SK-N-SH treated with all-trans-retinoic acid at 6 μM for 48 hours (cell line): ENCODE results near the gene GTF2F1.

ENCODE experiments used
- ATAC-seq: fragments of 200-7000 bp; cut with Tn5 transposase; 3 replicates; pipeline ENCODE4 v1.9.1; 2020; ENCODE audit warnings: mild to moderate bottlenecking, moderate library complexity
- BACH2 ChIP-seq: fragments of 250-450 bp; sonication (Bioruptor Pico); IDR thresholded peaks from 2 replicates; pipeline ENCODE4 v1.9.0; 2021; ENCODE audit warnings: mild to moderate bottlenecking, borderline replicate concordance
- CREB5 ChIP-seq: fragments of 250-450 bp; sonication (Bioruptor Pico); IDR thresholded peaks from 2 replicates; pipeline ENCODE4 v1.5.1; 2020; ENCODE audit warnings: low read depth, mild to moderate bottlenecking, moderate library complexity
- CSDC2 ChIP-seq: fragments of 250-450 bp; sonication (Bioruptor Pico); IDR thresholded peaks from 2 replicates; pipeline ENCODE4 v1.5.0; 2020; ENCODE audit warnings: mild to moderate bottlenecking, moderate library complexity
- CSRNP3 ChIP-seq: fragments of 250-450 bp; sonication (Bioruptor Pico); IDR thresholded peaks from 2 replicates; pipeline ENCODE4 v1.5.1; 2021; ENCODE audit warnings: mild to moderate bottlenecking, moderate library complexity
- ESRRG ChIP-seq: fragments of 250-450 bp; sonication (Bioruptor Pico); IDR thresholded peaks from 2 replicates; pipeline ENCODE4 v1.6.1; 2021; ENCODE audit warnings: mild to moderate bottlenecking
- GLIS3 ChIP-seq: fragments of 250-450 bp; sonication (Bioruptor Pico); IDR thresholded peaks from 2 replicates; pipeline ENCODE4 v1.5.0; 2020; ENCODE audit warnings: mild to moderate bottlenecking, moderate library complexity
- ISL1 ChIP-seq: fragments of 250-450 bp; sonication (Bioruptor Pico); IDR thresholded peaks from 2 replicates; pipeline ENCODE4 v2.1.2; 2022; ENCODE audit warnings: mild to moderate bottlenecking, moderate library complexity
- OSR1 ChIP-seq: fragments of 250-450 bp; sonication (Bioruptor Pico); IDR thresholded peaks from 2 replicates; pipeline ENCODE4 v1.8.0; 2022; ENCODE audit warnings: moderate library complexity, mild to moderate bottlenecking, inconsistent platforms
- PATZ1 ChIP-seq: fragments of 250-450 bp; sonication (Bioruptor Pico); IDR thresholded peaks from 2 replicates; pipeline ENCODE4 v1.8.0; 2020; ENCODE audit warnings: mild to moderate bottlenecking, moderate library complexity, borderline replicate concordance
- POU6F1 ChIP-seq: fragments of 250-450 bp; sonication (Bioruptor Pico); IDR thresholded peaks from 2 replicates; pipeline ENCODE4 v1.8.0; 2021; ENCODE audit warnings: low read depth, mild to moderate bottlenecking, moderate library complexity, borderline replicate concordance
- PPARA ChIP-seq: fragments of 250-450 bp; sonication (Bioruptor Pico); IDR thresholded peaks from 2 replicates; pipeline ENCODE4 v1.5.0; 2020; ENCODE audit warnings: mild to moderate bottlenecking, borderline replicate concordance
- SNAI2 ChIP-seq: fragments of 250-450 bp; sonication (Bioruptor Pico); IDR thresholded peaks from 2 replicates; pipeline ENCODE4 v1.5.0; 2020; ENCODE audit warnings: mild to moderate bottlenecking, moderate library complexity
- TCF4 ChIP-seq: fragments of 250-450 bp; sonication (Bioruptor Pico); IDR thresholded peaks from 2 replicates; pipeline ENCODE4 v1.8.0; 2021; ENCODE audit warnings: mild to moderate bottlenecking, moderate library complexity, borderline replicate concordance
- TSHZ2 ChIP-seq: fragments of 250-450 bp; sonication (Bioruptor Pico); IDR thresholded peaks from 2 replicates; pipeline ENCODE4 v1.5.0; 2020; ENCODE audit warnings: mild to moderate bottlenecking, moderate library complexity
- ZC3H10 ChIP-seq: fragments of 250-450 bp; sonication (Bioruptor Pico); IDR thresholded peaks from 2 replicates; pipeline ENCODE4 v1.5.1; 2021; ENCODE audit warnings: mild to moderate bottlenecking, moderate library complexity
- ZFP3 ChIP-seq: fragments of 250-450 bp; sonication (Bioruptor Pico); IDR thresholded peaks from 2 replicates; pipeline ENCODE4 v1.5.0; 2020; ENCODE audit warnings: mild to moderate bottlenecking, moderate library complexity
- ZFP30 ChIP-seq: fragments of 450-650 bp; formaldehyde crosslinking; IDR thresholded peaks from 2 replicates; pipeline ENCODE4 v1.5.0; 2022; ENCODE audit warnings: mild to moderate bottlenecking, moderate library complexity
- ZNF565 ChIP-seq: fragments of 450-650 bp; formaldehyde crosslinking; conservative IDR thresholded peaks from 2 replicates; pipeline ENCODE4 v1.5.0; 2020; ENCODE audit warnings: low read depth, mild to moderate bottlenecking, moderate library complexity
- ZNF8 ChIP-seq: fragments of 450-650 bp; formaldehyde crosslinking; IDR thresholded peaks from 2 replicates; pipeline ENCODE4 v1.5.0; 2020; ENCODE audit warnings: mild to moderate bottlenecking, moderate library complexity

Gene GTF2F1

GRCh38 chr19:6393074-6393982 is at the start of gene GTF2F1:
Gene GTF2F1, minus strand, starts transcription at chr19:6393164. Its CDS starts 169 bp downstream, at chr19:6392995.
- peak; percentile 92 for ATAC-seq
- TF ChIP-seq CSDC2 (CRISPR knock-in tag) = no peak
- TF ChIP-seq ZC3H10 (CRISPR knock-in tag) = no peak
- no peak for TF ChIP-seq ZFP3 (CRISPR knock-in tag)
- TF ChIP-seq GLIS3 (CRISPR knock-in tag) = no peak
- no peak for TF ChIP-seq OSR1
- TF ChIP-seq CSRNP3 (CRISPR knock-in tag) = 0 out of 2 replicates have a peak, but pooled peaks have one; percentile 7
- peak; percentile 96 for TF ChIP-seq PATZ1 (CRISPR knock-in tag)
- no peak for TF ChIP-seq POU6F1 (CRISPR knock-in tag)
- no peak for TF ChIP-seq ZFP30 (CRISPR knock-in tag)
- no peak for TF ChIP-seq ISL1 (CRISPR knock-in tag)
- TF ChIP-seq TSHZ2 (CRISPR knock-in tag) = 0 out of 2 replicates have a peak, but pooled peaks have one; percentile 11

GRCh38 chr19:6442087-6442688 is 49.2 kb upstream of the GTF2F1 start:
- no peak for ATAC-seq
- TF ChIP-seq ZC3H10 (CRISPR knock-in tag) (no peak), PPARA (CRISPR knock-in tag) (no peak), PATZ1 (CRISPR knock-in tag) (no peak), ZNF565 (CRISPR knock-in tag) (no peak), SNAI2 (CRISPR knock-in tag) (no peak), ZNF8 (CRISPR knock-in tag) (no peak), ESRRG (CRISPR knock-in tag) (no peak)

GRCh38 chr19:6440905-6441304 is 47.9 kb upstream of the GTF2F1 start:
- ATAC-seq = no peak
- TF ChIP-seq GLIS3 (CRISPR knock-in tag) (no peak), CSRNP3 (CRISPR knock-in tag) (no peak), CREB5 (CRISPR knock-in tag) (no peak), BACH2 (CRISPR knock-in tag) (no peak), TCF4 (no peak), TSHZ2 (CRISPR knock-in tag) (no peak), ESRRG (CRISPR knock-in tag) (no peak)
